Trophoblast cell (in vitro differentiated cells and primary cell): Measurements from ENCODE around the gene MAPK8IP2.
A peak's percentile ranks its signal among the peaks of the same experiment; 100 is the strongest.

Experiments
- DNase-seq, 2 donors: peaks; one replicate each; pipeline ENCODE4 v3.0.0-alpha.2; 2016
- H2AFZ ChIP-seq: 2 replicates; pipeline ENCODE4 v1.6.1; 2013; ENCODE audit warnings: low read length, moderate library complexity, mild to moderate bottlenecking; ENCODE audit not compliant: insufficient read depth, poor library complexity
- H2AK5ac ChIP-seq: 2 replicates; pipeline ENCODE4 v1.6.1; 2013; ENCODE audit warnings: mild to moderate bottlenecking, low read length
- H2BK120ac ChIP-seq: 2 replicates; pipeline ENCODE4 v1.6.1; 2013; ENCODE audit warnings: low read length, mild to moderate bottlenecking, moderate library complexity; ENCODE audit not compliant: insufficient read depth, poor library complexity
- H2BK12ac ChIP-seq: 2 replicates; pipeline ENCODE4 v1.6.1; 2013; ENCODE audit warnings: mild to moderate bottlenecking, low read length, moderate library complexity
- H2BK5ac ChIP-seq: 2 replicates; pipeline ENCODE4 v1.6.1; 2013; ENCODE audit warnings: low read length, low read depth, moderate library complexity, mild to moderate bottlenecking; ENCODE audit not compliant: poor library complexity
- H3K14ac ChIP-seq: 2 replicates; pipeline ENCODE4 v1.6.1; 2013; ENCODE audit warnings: mild to moderate bottlenecking, low read length
- H3K18ac ChIP-seq: 2 replicates; pipeline ENCODE4 v1.6.1; 2013; ENCODE audit warnings: mild to moderate bottlenecking, low read length
- H3K23ac ChIP-seq: 2 replicates; pipeline ENCODE4 v1.6.1; 2013; ENCODE audit warnings: low read length
- H3K27ac ChIP-seq: 2 replicates; pipeline ENCODE4 v1.5.1; 2013; ENCODE audit warnings: low read depth, mild to moderate bottlenecking, inconsistent platforms, low read length, moderate library complexity
- H3K27me3 ChIP-seq: 2 replicates; pipeline ENCODE4 v1.6.1; 2013; ENCODE audit warnings: inconsistent platforms, mild to moderate bottlenecking, low read length, moderate library complexity; ENCODE audit not compliant: insufficient read depth
- H3K36me3 ChIP-seq, 2 experiments: 1 replicate in 1 of 2; 2 replicates in 1 of 2; pipeline ENCODE4 v1.6.1; 2013; ENCODE audit warnings: low read length in 2 of 2, mild to moderate bottlenecking in 2 of 2, moderate library complexity in 1 of 2; ENCODE audit not compliant: insufficient read depth in 2 of 2, control insufficient read depth in 1 of 2
- H3K4ac ChIP-seq: 2 replicates; pipeline ENCODE4 v1.6.1; 2013; ENCODE audit warnings: low read depth, mild to moderate bottlenecking, low read length, moderate library complexity
- H3K4me1 ChIP-seq, 2 experiments: 1 replicate in 1 of 2; 2 replicates in 1 of 2; pipeline ENCODE4 v1.6.1; 2013; ENCODE audit warnings: low read length in 2 of 2, mild to moderate bottlenecking in 2 of 2, moderate library complexity in 1 of 2; ENCODE audit not compliant: insufficient read depth in 2 of 2, control insufficient read depth in 1 of 2
- H3K4me2 ChIP-seq: 2 replicates; pipeline ENCODE4 v1.6.1; 2013; ENCODE audit warnings: inconsistent platforms, mild to moderate bottlenecking, low read length, moderate library complexity
- H3K4me3 ChIP-seq: 2 replicates; pipeline ENCODE4 v1.5.1; 2013; ENCODE audit warnings: mild to moderate bottlenecking, low read depth, low read length, inconsistent platforms
- H3K79me1 ChIP-seq: one replicate; pipeline ENCODE4 v1.6.1; 2013; ENCODE audit warnings: low read length
- H3K79me2 ChIP-seq: 2 replicates; pipeline ENCODE4 v1.6.1; 2013; ENCODE audit warnings: low read length, mild to moderate bottlenecking; ENCODE audit not compliant: control insufficient read depth, insufficient read depth, poor library complexity
- H3K9ac ChIP-seq: 2 replicates; pipeline ENCODE4 v1.6.1; 2013; ENCODE audit warnings: mild to moderate bottlenecking, low read length
- H3K9me3 ChIP-seq: 2 replicates; pipeline ENCODE4 v1.6.1; 2013; ENCODE audit warnings: low read depth, mild to moderate bottlenecking, control low read depth, inconsistent platforms, low read length; ENCODE audit not compliant: insufficient read depth
- H4K12ac ChIP-seq: 2 replicates; pipeline ENCODE4 v1.6.1; 2013; ENCODE audit warnings: low read depth, mild to moderate bottlenecking, low read length, moderate library complexity
- H4K8ac ChIP-seq: 2 replicates; pipeline ENCODE4 v1.6.1; 2013; ENCODE audit warnings: low read depth, mild to moderate bottlenecking, low read length, moderate library complexity
- H4K91ac ChIP-seq: one replicate; pipeline ENCODE4 v1.6.1; 2013; ENCODE audit warnings: low read depth, mild to moderate bottlenecking, low read length, moderate library complexity
- WGBS: extraction: QIAGEN DNeasy Blood & Tissue Kit; methylation state at CpG from one replicate; pipeline ENCODE4 v1.1.7; 2013; ENCODE audit warnings: missing lambda C conversion rate; ENCODE audit not compliant: insufficient read length, insufficient coverage; ENCODE audit errors: extremely low coverage; 5-methylcytosine and 5-hydroxymethylcytosine counted together

Gene MAPK8IP2

DNA sequence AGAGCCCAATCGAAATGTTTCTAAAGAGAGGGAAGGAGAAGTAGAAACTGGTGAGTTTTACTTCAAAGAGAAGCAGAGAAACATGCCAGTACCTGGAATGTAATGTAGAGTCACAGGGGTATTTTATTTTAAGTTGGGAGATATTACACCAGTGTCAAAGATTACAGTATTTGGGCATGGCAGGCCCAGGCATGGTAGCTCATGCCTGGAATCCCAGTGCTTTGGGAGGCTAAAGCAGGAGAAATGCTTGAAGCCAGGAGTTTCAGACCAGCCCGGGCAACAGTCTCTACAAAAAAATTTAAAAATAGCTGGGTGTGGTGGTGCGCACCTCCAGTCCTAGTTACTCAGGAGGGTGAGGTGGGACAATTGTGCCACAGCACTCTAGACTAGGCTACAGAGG, 40.6 kb upstream of the MAPK8IP2 start:
- H3K18ac ChIP-seq: no peak overlapping the region

DNA sequence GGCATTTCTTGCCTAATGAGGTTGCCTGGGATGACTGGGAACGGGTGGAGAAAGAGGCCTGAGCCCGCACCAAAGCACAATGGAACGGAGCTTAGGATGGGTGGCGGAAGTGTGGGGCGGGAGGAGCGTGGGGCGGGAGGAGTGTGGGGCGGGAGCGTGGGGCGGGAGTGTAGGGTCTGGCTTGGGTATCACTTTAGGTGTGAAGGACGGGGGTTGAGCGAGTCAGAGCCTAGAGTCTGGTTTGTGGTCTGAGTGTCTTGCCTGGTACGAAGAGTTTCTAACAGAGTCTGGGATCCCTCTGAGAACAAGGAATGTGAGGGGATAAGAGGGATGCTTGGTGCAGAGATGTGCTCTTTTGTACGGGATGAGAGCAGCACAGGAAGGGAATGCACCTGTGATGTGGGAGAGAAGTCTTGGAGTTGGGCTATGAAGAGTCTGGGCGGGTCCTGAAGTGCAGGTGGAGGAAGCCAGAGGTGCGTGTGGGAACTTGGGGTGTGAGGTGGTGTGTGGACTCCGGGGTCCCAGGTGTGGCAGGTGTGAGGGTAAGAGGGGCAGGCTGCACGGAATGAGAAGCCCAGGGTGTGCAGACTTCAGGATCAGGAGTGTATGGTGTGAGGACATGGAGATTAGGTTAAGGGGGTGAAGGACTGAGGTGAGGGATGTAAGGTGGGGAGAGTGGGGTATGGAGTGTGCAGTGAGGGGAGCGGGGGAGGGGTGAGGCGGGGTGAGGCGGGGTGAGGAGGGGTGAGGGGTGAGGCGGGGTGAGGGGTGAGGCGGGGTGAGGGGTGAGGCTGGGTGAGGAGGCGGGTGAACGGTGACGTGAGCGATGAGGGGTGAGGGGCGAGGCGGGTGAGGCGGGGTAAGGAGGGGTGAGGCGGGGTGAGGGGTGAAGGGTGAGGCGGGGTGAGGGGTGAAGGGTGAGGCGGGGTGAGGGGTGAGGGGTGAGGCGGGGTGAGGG, 38.9 kb upstream of the MAPK8IP2 start:
- no peak overlapping the region for H3K4me2 ChIP-seq
- H2BK5ac ChIP-seq: no peak overlapping the region
- H4K8ac ChIP-seq: no peak overlapping the region
- no peak overlapping the region for H2AFZ ChIP-seq
- no peaks in the 10 kb centered on the region for H3K27me3 ChIP-seq
- no peak overlapping the region for H2BK12ac ChIP-seq
- no peak overlapping the region for H2AK5ac ChIP-seq
- H3K79me1 ChIP-seq: peaks cover 1% of the 10 kb centered on the region
- H3K18ac ChIP-seq: no peak overlapping the region
- H3K9ac ChIP-seq: no peak overlapping the region
- H3K4me1 ChIP-seq: peaks cover 5 to 8% of the 10 kb centered on the region in 2 experiments
- no peak overlapping the region for H4K91ac ChIP-seq
- H3K4me3 ChIP-seq: no peak overlapping the region
- no peak overlapping the region for H4K12ac ChIP-seq
- H3K36me3 ChIP-seq: no peaks in the 10 kb centered on the region
- no peak overlapping the region for H3K4ac ChIP-seq
- no peak overlapping the region for H3K14ac ChIP-seq
- no peak overlapping the region for H3K23ac ChIP-seq
- H3K79me2 ChIP-seq: no peaks in the 10 kb centered on the region
- no CpG with 5 or more reads among the region's 34 CpGs for WGBS
- no peak overlapping the region for H2BK120ac ChIP-seq
- DNase-seq: peak; percentile 30 to 47
- no peaks in the 10 kb centered on the region for H3K9me3 ChIP-seq
- no peak overlapping the region for H3K27ac ChIP-seq

More for the DNA sequence above, 40.6 kb upstream of the MAPK8IP2 start:
- no peak overlapping the region for H2BK12ac ChIP-seq
- no peak overlapping the region for H3K4me3 ChIP-seq
- WGBS: no CpG with 5 or more reads among the region's 3 CpGs
- no peak overlapping the region for H4K91ac ChIP-seq
- no peaks in the 10 kb centered on the region for H3K27me3 ChIP-seq
- H3K4ac ChIP-seq: no peak overlapping the region
- no peaks in the 10 kb centered on the region for H3K79me2 ChIP-seq
- H3K9ac ChIP-seq: no peak overlapping the region
- no peak for DNase-seq
- no peak overlapping the region for H4K12ac ChIP-seq
- no peak overlapping the region for H2BK5ac ChIP-seq
- no peaks in the 10 kb centered on the region for H3K36me3 ChIP-seq
- no peak overlapping the region for H2AFZ ChIP-seq
- no peak overlapping the region for H3K23ac ChIP-seq
- H3K9me3 ChIP-seq: no peaks in the 10 kb centered on the region
- no peak overlapping the region for H2AK5ac ChIP-seq
- H3K14ac ChIP-seq: no peak overlapping the region
- H4K8ac ChIP-seq: no peak overlapping the region
- no peak overlapping the region for H3K4me2 ChIP-seq
- H3K79me1 ChIP-seq: peaks cover 1% of the 10 kb centered on the region
- peaks cover 5 to 8% of the 10 kb centered on the region in 2 experiments for H3K4me1 ChIP-seq
- H2BK120ac ChIP-seq: no peak overlapping the region
- no peak overlapping the region for H3K27ac ChIP-seq

DNA sequence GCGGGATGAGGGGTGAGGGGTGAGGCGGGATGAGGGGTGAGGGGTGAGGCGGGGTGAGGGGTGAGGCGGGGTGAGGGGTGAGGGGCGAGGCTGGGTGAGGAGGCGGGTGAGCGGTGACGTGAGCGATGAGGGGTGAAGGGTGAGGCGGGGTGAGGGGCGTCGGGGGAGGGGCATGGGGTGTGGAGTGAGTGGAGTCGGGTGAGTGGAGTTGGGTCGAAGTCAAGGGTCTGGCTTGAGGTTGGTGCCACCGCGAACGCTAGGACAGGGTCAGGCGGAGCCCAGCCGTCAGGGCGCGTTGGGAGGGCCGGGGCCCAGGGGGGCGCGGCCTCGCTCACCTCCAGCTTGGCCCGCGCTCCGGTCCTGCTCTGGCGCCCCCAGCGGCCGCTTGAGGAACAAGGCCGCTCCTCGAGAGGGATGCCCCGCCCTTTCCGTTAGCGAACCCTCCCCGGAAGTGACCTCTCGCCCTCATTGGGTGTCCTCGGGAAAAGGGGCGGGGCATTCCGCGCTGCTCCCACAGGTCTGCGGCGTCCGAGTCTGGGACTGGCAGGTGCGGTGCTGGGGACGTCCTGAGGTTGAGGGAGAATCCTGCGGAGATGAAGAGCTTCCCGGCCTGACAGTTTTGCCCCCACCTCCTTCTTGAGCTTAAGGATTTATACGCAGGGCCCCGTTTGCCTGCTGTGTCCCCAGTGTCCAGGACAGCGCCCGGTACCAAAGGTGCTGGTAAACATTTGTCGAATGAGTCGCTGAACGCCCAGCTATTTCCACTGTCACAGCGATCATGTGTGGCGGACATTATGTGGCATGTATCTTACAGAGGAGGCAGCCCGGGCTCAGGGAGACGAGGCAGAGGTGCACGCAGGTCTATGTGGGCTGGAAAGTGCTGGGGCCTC, 37.8 kb upstream of the MAPK8IP2 start, which contains the start of gene SYCE3:
SYCE3 (minus strand) TSS at position 397 of the 890 bp plus-strand sequence. CDS start 6,514 bp downstream, outside the sequence.
- peak within 1 kb of the TSS; percentile 69 for H2AFZ ChIP-seq
- peak within 1 kb of the TSS; percentile 1 for H3K9ac ChIP-seq
- H2BK12ac ChIP-seq: no peak within 1 kb of the TSS
- peak within 1 kb of the TSS; percentile 50 for H3K4me3 ChIP-seq
- no peak within 1 kb of the TSS for H2BK5ac ChIP-seq
- H2AK5ac ChIP-seq: no peak within 1 kb of the TSS
- peaks cover 1 to 3% of the 10 kb centered on the region in 2 experiments for H3K36me3 ChIP-seq
- peak within 1 kb of the TSS; percentile 93 for H3K4me2 ChIP-seq
- H3K4ac ChIP-seq: no peak within 1 kb of the TSS
- H3K23ac ChIP-seq: no peak within 1 kb of the TSS
- H2BK120ac ChIP-seq: no peak within 1 kb of the TSS
- peak within 1 kb of the TSS; percentile 24 for H3K14ac ChIP-seq
- no CpG with 5 or more reads among the region's 61 CpGs for WGBS
- H4K12ac ChIP-seq: peak within 1 kb of the TSS; percentile 83
- no peaks in the 10 kb centered on the region for H3K79me2 ChIP-seq
- H3K4me1 ChIP-seq: peaks cover 5 to 8% of the 10 kb centered on the region in 2 experiments
- H3K18ac ChIP-seq: peak within 1 kb of the TSS; percentile 5
- peak within 1 kb of the TSS; percentile 56 for H4K91ac ChIP-seq
- H3K79me1 ChIP-seq: peaks cover 1% of the 10 kb centered on the region
- H3K9me3 ChIP-seq: no peaks in the 10 kb centered on the region
- no peaks in the 10 kb centered on the region for H3K27me3 ChIP-seq
- H4K8ac ChIP-seq: peak within 1 kb of the TSS; percentile 69
- DNase-seq: peak; percentile 97 to 99
- H3K27ac ChIP-seq: no peak within 1 kb of the TSS
